ENCODE data around the gene MYO1G.

MYO1G gene

GRCh38 chr7:44967571-44968446 lies 11.0 kb downstream of the MYO1G start:
- Mint-ChIP-seq H3K27ac (peak overlapping the region; percentile 73), H3K36me3 (peaks cover 3% of the 10 kb centered on the region), H3K4me3 (no peak overlapping the region)

DNA sequence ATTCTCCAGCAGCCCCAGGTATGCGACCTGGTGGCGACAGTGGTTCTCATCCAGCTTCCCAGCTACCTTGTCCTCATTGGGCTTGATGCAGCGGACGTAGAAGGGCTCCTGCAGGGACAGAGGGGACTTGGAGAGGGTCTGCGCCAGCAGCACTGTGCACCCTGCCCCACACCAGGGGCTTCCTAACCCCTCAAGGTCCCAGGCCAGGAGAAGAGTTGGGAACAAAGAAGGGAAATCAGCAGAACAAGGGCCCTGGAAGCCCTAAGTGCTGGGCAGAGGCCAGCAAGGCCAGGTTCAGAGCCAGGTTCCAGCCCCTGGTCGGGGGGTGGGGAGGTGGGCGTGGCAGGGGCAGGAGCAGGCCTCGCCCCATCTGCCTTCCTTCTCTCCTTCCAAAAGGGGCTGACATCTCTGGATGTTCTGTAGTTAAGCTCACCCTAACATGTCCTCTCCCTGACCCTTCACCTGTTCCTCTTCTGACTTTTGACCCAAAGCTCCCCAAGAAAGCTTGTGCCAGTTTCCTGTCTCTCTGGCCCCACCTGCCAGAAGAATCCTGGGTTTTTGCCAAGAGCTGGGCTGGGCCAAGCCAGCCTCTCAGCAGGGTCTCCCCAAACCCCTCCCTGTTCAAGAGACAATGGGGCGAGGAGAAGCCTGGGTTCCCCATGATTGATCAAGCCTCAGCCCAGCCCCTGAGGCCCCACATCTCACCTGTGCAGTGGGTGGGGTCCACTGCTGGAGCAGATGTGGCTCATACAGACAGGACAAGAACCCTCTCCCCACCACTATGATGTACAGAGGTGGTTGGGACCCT lies 11.9 kb downstream of the MYO1G start:
- Mint-ChIP-seq H3K9me3 (ENCODE audit: low read depth) (no peaks in the 10 kb centered on the region), H3K4me3 (no peak overlapping the region), H3K27me3 (no peaks in the 10 kb centered on the region), H3K27ac (peak overlapping the region; percentile 28), H3K4me1 (ENCODE audit: low read depth) (peaks cover 4% of the 10 kb centered on the region), H3K36me3 (peaks cover 3% of the 10 kb centered on the region)

More at GRCh38 chr7:44967571-44968446, 11.0 kb downstream of the MYO1G start:
- Mint-ChIP-seq H3K4me1 (ENCODE audit: low read depth) (peaks cover 4% of the 10 kb centered on the region), H3K27me3 (no peaks in the 10 kb centered on the region), H3K9me3 (ENCODE audit: low read depth) (no peaks in the 10 kb centered on the region)

- H3K4me3 Mint-ChIP-seq: no peak overlapping the region
- peaks cover 3% of the 10 kb centered on the region for H3K36me3 Mint-ChIP-seq
- H3K27me3 Mint-ChIP-seq: no peaks in the 10 kb centered on the region
- no peaks in the 10 kb centered on the region for H3K9me3 Mint-ChIP-seq (ENCODE audit: low read depth)
- peaks cover 4% of the 10 kb centered on the region for H3K4me1 Mint-ChIP-seq (ENCODE audit: low read depth)
- no peak overlapping the region for H3K27ac Mint-ChIP-seq
Measured at GRCh38 chr7:44965937-44966730, 12.7 kb downstream of the MYO1G start.

DNA sequence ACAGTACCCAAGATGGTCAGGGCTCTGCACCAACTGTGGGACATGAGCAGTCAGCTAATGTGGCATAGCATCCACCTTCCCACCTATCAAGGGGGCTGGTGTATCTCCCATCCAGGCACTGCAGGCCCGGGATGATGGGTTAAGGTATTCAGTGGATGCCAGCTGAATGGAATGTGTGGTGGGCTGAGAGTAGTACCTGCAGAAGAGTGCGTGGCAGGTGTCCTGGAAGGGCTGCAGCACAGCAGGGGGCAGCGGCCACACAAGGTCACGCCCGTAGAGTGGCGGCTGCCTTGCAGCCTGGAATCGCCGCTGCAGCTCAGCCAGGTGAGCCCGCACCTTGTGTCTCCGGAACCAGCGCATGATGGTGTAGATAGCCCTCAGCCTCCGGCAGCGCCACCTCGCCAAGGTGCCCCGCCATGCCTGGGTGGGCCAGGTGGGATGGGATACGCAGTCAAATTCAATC lies 13.3 kb downstream of the MYO1G start:
- Mint-ChIP-seq H3K27ac (peak overlapping the region; percentile 46), H3K4me1 (ENCODE audit: low read depth) (peaks cover 4% of the 10 kb centered on the region), H3K36me3 (peaks cover 3% of the 10 kb centered on the region), H3K9me3 (ENCODE audit: low read depth) (no peaks in the 10 kb centered on the region), H3K4me3 (no peak overlapping the region), H3K27me3 (no peaks in the 10 kb centered on the region)

- Mint-ChIP-seq H3K4me1 (ENCODE audit: low read depth) (peaks cover 7% of the 10 kb centered on the region), H3K9me3 (ENCODE audit: low read depth) (no peaks in the 10 kb centered on the region), H3K36me3 (peaks cover 3% of the 10 kb centered on the region), H3K27me3 (no peaks in the 10 kb centered on the region), H3K27ac (peak overlapping the region; percentile 46), H3K4me3 (no peak overlapping the region)
Measured at GRCh38 chr7:44964831-44965440, 13.9 kb downstream of the MYO1G start.

DNA sequence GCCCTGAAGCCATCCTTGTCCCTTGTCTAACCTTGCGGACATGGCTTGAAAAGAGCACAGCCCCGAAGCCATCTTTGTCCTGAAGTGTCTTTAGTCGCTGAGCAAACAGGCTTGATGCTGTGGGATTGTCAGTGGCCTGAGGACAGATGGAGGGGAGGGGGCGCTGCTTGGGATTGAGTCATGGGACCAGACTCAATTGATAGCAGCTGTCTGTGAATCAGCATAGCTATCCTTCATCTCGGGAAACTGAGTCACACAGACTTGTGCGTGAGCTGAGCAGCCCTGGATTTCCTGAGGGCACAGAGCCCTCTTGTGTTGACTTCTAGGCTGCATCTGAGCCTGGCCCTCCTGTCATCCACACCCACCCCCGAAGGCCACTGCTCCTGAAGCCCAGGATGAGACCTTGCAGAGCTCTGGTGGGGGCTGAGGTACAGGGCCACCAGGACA lies 14.4 kb downstream of the MYO1G start:
- H3K36me3 Mint-ChIP-seq: peaks cover 3% of the 10 kb centered on the region
- no peaks in the 10 kb centered on the region for H3K27me3 Mint-ChIP-seq
- H3K27ac Mint-ChIP-seq: no peak overlapping the region
- peaks cover 12% of the 10 kb centered on the region for H3K4me1 Mint-ChIP-seq (ENCODE audit: low read depth)
- H3K4me3 Mint-ChIP-seq: no peak overlapping the region
- H3K9me3 Mint-ChIP-seq (ENCODE audit: low read depth): no peaks in the 10 kb centered on the region

DNA sequence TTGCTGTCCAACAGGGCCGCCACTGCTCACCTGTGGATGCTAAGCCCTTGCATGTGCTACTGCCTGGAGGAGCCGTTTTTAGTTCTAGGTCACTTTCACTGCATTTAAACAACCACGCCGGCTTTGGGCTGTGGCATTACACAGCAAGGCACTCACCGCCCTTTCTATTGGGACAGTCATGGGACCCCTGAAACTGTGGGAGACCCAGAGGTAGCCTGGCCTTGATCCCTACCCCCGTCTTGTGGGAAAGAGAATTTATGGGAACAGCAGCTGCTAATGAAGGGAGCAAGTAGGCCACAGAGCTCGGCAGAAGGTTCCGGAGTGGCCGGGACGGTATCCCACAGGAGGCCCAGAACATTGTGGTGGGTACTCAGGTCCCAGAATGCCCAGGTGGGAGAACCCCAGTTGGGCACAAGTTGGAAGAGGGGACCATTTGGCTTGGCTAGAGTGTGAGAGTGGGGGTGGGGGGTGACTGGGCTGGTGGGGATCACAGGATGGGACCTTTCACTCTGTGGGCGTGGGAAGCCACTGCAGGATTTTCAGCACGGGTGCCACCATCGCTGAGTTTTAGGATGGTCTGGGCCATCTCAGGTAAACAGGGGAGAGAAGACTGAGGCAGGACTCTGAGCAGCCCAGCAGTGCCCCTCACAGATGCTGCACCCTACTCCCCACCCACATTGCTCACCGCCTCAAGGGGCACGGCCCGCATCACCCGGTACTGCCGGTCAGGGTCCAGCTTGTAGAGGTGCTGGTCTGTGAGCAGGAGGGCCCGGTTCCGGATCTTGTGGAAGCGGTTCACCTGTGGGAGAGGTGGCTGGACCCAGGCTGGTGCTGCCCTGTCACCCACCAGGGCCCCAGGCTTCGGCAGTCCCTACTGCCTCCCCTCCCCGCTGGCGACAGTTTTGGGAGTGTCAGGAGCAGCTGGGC lies 15.2 kb downstream of the MYO1G start:
- H3K27me3 Mint-ChIP-seq: no peaks in the 10 kb centered on the region
- H3K36me3 Mint-ChIP-seq: peaks cover 3% of the 10 kb centered on the region
- H3K9me3 Mint-ChIP-seq (ENCODE audit: low read depth): no peaks in the 10 kb centered on the region
- H3K4me1 Mint-ChIP-seq (ENCODE audit: low read depth): peaks cover 18% of the 10 kb centered on the region
- no peak overlapping the region for H3K27ac Mint-ChIP-seq
- H3K4me3 Mint-ChIP-seq: no peak overlapping the region

DNA sequence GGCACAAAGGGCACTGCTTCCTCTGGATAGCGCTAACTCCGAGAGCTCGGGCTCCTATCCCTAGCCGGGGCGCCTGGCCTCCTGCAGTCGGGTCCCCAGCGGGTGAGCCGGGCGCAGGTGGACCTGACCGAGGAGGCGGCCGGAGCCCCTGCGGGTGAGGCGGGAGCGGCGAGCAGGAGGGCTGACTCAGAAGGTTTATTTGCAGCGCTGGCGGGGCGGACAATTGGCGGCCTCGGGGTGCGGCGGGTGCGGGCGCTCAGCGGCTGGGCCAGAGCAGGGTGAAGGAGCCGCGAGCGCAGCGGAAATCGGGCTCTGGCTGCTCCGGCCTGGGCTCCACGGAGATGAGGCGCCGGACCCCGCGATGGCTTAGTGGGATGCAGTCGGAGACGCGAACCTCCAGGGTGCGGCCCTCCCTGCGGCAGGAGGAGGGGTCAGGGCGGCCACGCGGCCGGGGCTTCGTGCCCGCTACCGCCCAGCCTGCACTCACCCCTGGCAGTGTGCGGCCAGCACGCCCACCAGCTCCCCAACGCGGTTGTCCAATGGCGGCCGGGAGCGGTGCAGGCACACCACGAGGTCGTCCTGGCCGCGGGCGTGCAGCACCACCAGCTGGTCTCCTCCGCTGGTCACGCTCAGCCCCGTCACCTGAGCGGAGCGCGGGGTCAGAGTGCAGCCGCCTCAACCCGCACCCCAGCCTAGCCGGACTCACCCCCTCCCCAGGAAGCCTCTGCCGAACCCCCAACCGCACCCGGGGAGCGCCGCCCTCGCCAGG lies 16.1 kb downstream of the MYO1G start:
- Mint-ChIP-seq H3K4me1 (ENCODE audit: low read depth) (peaks cover 15% of the 10 kb centered on the region), H3K9me3 (ENCODE audit: low read depth) (no peaks in the 10 kb centered on the region), H3K27me3 (no peaks in the 10 kb centered on the region), H3K4me3 (no peak overlapping the region), H3K36me3 (no peaks in the 10 kb centered on the region), H3K27ac (no peak overlapping the region)

DNA sequence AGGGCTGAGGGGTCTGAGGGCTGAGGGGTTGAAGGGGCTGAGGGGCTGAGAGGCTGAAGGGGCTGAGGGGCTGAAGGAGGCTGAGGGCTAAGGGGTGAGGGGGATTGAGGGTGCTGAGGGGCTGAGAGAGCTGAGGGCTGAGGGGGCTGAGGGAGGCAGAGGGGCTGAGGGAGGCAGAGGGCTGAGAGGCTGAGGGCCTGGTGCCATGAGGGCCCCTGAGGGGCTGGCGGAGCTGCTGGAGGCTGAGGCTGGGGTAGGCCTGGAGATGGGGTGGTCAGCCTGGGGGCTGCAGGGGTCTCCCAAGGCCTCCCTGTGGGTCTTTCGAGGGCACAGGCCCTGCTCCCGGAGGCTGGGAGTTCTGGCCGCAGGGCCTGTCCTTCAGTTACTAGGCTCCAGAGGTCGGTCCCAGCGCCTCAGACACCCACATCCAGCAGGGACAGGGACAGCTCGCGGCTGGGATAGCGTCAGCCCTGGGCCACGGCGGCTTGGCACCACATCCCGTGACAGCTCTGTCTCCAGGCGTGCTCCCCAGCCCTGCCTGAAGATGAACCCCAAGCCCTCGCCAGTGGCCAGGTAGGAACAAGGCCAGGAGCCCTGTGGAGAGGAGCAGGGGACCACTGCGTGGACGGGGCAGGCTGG lies 16.9 kb downstream of the MYO1G start:
- Mint-ChIP-seq H3K36me3 (no peaks in the 10 kb centered on the region), H3K27ac (no peak overlapping the region), H3K4me1 (ENCODE audit: low read depth) (peaks cover 15% of the 10 kb centered on the region), H3K4me3 (no peak overlapping the region), H3K27me3 (no peaks in the 10 kb centered on the region), H3K9me3 (ENCODE audit: low read depth) (no peaks in the 10 kb centered on the region)

DNA sequence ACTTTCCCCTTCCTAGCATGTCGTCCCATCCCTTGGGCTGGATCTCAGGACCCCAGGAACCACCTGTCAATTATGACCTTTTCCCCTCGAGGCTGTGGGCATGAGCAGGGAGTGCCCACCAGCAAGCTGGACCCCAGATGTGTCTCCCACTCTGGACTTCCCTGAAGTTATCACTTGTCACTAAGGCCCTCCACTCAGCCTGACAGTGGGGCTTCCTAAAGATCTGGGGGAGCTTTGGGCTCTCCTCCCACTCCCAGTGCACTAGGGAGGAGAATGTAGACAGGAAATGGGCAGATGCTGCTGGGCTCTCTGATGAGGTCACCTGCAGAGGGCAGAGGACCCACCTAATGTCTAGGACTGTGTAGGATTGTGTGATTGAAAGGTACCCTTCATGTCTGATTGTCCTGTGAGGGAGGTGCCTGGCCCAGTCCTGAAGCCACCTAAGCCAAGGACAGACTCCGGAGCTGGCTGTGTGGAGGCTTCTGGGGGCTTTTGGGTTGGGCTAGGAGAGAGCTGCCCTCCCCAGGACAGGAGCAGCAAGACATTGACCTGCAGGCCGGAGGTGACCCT lies 18.7 kb downstream of the MYO1G start:
- H3K27me3 Mint-ChIP-seq: no peaks in the 10 kb centered on the region
- H3K36me3 Mint-ChIP-seq: no peaks in the 10 kb centered on the region
- H3K27ac Mint-ChIP-seq: peak overlapping the region; percentile 78
- no peaks in the 10 kb centered on the region for H3K9me3 Mint-ChIP-seq (ENCODE audit: low read depth)
- no peak overlapping the region for H3K4me3 Mint-ChIP-seq
- peaks cover 15% of the 10 kb centered on the region for H3K4me1 Mint-ChIP-seq (ENCODE audit: low read depth)

DNA sequence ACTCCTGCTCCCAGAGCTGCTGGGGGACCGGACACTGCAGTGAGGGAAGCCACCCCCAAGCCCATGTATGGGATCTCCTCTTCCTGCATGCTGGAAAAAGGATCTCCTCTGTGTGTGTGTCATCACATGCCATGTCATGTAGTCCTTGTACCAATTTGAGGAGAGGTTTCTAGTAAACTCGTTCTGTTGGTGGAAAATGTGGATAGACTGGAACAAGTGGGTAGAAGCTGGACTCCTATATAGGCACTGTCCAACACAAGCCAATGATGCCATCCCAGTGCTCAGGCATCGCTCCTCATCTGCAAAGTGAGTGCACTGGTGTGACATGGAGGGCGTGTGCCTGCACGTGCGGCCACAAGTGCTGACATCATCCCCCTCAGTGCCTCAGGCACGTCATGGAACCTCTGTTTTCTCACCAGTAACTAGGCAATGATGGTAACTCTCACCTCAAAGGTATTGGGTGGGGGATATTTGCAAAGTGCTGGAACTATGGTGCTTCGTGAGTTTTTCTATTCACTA lies 19.3 kb downstream of the MYO1G start:
- Mint-ChIP-seq H3K9me3 (ENCODE audit: low read depth) (no peaks in the 10 kb centered on the region), H3K4me3 (no peak overlapping the region)

DNA sequence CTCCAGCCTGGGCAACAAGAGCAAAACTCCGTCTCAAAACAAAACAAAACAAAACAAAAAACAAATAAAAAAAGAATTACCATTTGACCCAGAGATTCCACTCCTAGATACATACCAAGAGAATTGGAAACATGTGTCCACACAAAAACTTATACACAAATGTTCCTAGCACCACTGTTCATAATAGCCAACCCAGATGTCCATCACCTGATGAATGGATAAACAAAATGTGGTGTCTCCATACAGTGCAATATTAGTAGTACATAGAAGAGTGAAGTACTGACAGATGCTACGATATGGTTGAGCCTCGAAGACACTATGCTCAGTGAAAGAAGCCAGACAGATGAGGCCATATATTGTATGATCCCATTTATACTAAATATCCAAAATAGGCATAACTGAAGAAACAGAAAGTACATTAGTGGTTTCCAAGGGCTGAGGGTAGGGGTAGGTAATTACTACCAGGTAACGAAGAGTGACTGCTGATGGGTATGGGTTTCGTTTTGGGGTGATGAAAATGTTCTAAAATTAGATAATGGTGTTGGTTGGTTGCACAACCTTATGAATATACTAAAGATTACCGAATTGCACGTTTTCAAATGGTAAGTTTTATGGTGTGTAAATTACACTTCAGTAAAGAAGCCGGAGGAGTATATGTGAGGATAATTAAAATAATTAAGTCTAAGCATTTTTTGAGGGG lies 20.0 kb downstream of the MYO1G start:
- H3K4me3 Mint-ChIP-seq: no peak overlapping the region
- no peaks in the 10 kb centered on the region for H3K9me3 Mint-ChIP-seq (ENCODE audit: low read depth)
- no peaks in the 10 kb centered on the region for H3K27me3 Mint-ChIP-seq
- H3K36me3 Mint-ChIP-seq: no peaks in the 10 kb centered on the region
- H3K27ac Mint-ChIP-seq: peak overlapping the region; percentile 25
- peaks cover 15% of the 10 kb centered on the region for H3K4me1 Mint-ChIP-seq (ENCODE audit: low read depth)

More for the DNA sequence above, 19.3 kb downstream of the MYO1G start:
- H3K27ac Mint-ChIP-seq: peak overlapping the region; percentile 78
- no peaks in the 10 kb centered on the region for H3K36me3 Mint-ChIP-seq
- H3K27me3 Mint-ChIP-seq: no peaks in the 10 kb centered on the region
- H3K4me1 Mint-ChIP-seq (ENCODE audit: low read depth): peaks cover 15% of the 10 kb centered on the region
